T47D (cell line): ENCODE results near the gene SLC2A13.
A peak's percentile ranks its signal among the peaks of the same experiment; 100 is the strongest.

Experiments
- DNase-seq, 2 experiments: peaks; one replicate each; pipeline versions ENCODE4 v3.0.0 to v3.0.0-alpha.2; 2011 to 2012; ENCODE audit warnings: low read depth in 1 of 2, low spot score in 1 of 2
- JUND ChIP-seq: IDR thresholded peaks from 2 replicates; pipeline ENCODE4 v1.6.1; 2012; ENCODE audit warnings: low read depth
- in situ Hi-C: cut with HindIII; loops from 2 replicates; pipeline ENCODE4 v1.10.0; 2016; ENCODE audit warnings: low sequenced_read_pairs, low pct_unique_long_range_greater_than_20kb

Gene SLC2A13

GRCh38 chr12:40016980-40017379 is 88.9 kb downstream of the SLC2A13 start:
- DNase-seq = no peak
- in situ Hi-C loops = no loop called here
- no peak for TF ChIP-seq JUND

GRCh38 chr12:40015881-40016280 is 90.0 kb downstream of the SLC2A13 start:
- in situ Hi-C loops = no loop called here

GRCh38 chr12:40015345-40015744 is 90.5 kb downstream of the SLC2A13 start:
- DNase-seq = no peak
- TF ChIP-seq JUND = no peak
- in situ Hi-C loops = no loop called here

More at GRCh38 chr12:40015881-40016280, 90.0 kb downstream of the SLC2A13 start:
- DNase-seq = no peak
- TF ChIP-seq JUND = no peak

GRCh38 chr12:40013847-40014246 is 92.0 kb downstream of the SLC2A13 start:
- TF ChIP-seq JUND = no peak
- in situ Hi-C loops = no loop called here
- no peak for DNase-seq

GRCh38 chr12:40013292-40013691 is 92.6 kb downstream of the SLC2A13 start:
- in situ Hi-C loops = no loop called here
- no peak for TF ChIP-seq JUND

GRCh38 chr12:40012711-40013110 is 93.2 kb downstream of the SLC2A13 start:
- DNase-seq = no peak
- TF ChIP-seq JUND = no peak
- in situ Hi-C loops = no loop called here

More at GRCh38 chr12:40013292-40013691, 92.6 kb downstream of the SLC2A13 start:
- DNase-seq = no peak

GRCh38 chr12:40011775-40012129 is 94.1 kb downstream of the SLC2A13 start:
- no peak for TF ChIP-seq JUND
- no peak for DNase-seq

GRCh38 chr12:40010899-40011774 is 94.7 kb downstream of the SLC2A13 start:
- no peak for TF ChIP-seq JUND
- in situ Hi-C loops = no loop called here
- peak; percentile 45 to 88 for DNase-seq

More at GRCh38 chr12:40011775-40012129, 94.1 kb downstream of the SLC2A13 start:
- in situ Hi-C loops = no loop called here

- in situ Hi-C loops = no loop called here
- TF ChIP-seq JUND = no peak
These were observed 103.4 kb downstream of the SLC2A13 start for GRCh38 chr12:40002178-40003169.

GRCh38 chr12:40001406-40001805 is 104.5 kb downstream of the SLC2A13 start:
- no peak for TF ChIP-seq JUND
- in situ Hi-C loops = no loop called here

More at GRCh38 chr12:40002178-40003169, 103.4 kb downstream of the SLC2A13 start:
- DNase-seq = no peak

GRCh38 chr12:40000884-40001283 is 105.0 kb downstream of the SLC2A13 start:
- TF ChIP-seq JUND = no peak
- in situ Hi-C loops = no loop called here
- no peak for DNase-seq

More at GRCh38 chr12:40001406-40001805, 104.5 kb downstream of the SLC2A13 start:
- no peak for DNase-seq

GRCh38 chr12:39993268-39993667 is 112.6 kb downstream of the SLC2A13 start:
- in situ Hi-C loops = no loop called here
- no peak for TF ChIP-seq JUND
- DNase-seq = no peak
